ENCODE results near the gene CYBA. TPM values are rescaled to one million over a fixed set of nuclear protein-coding genes. Genes with fewer than 3 reads are reported as not detected.

The CYBA gene
- total and polyA plus RNA-seq, 2 of the 13 experiments (the other 11 are each of a cell fraction or from before 2014, with no cell fraction given), result 196 to 250 TPM

DNA sequence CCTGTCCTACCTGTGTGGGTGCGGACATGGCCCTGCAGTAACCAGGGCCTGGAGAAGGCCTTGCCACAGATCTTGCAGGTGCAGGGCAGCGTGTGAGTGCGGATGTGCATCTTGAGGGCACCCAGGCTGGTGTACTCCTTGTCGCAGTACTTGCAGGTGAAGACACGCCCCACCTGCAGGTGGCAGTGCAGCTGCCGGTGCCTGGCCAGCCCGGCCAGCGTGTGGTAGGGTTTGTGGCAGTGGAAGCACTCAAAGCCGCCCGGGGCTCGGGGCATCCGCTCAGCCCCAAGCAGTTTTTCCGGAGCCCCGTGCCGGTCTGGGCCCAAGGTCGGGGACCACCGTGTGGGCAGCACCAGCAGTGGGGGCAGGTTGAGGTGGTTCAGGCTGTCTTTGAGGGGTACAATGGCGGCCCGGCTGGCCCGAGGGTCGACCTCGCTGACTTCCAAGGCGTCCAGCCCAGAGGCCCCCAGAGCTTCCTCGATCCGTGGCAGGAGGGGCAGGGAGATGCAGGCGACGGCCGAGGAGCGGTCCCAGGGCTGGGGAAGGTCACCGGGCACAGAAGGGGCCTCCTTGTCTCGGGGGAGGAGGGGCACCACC is 30.3 kb upstream of the CYBA start (continued):
- TF ChIP-seq TRIM22 (IDR thresholded peaks at IDR 0.05), result no peak
- TF ChIP-seq ZNF512B (CRISPR knock-in tag; IDR thresholded peaks at IDR 0.05; ENCODE audit: borderline replicate concordance), result no peak; the same call in 1 of the 2 replicates
- TF ChIP-seq, protein P1, sequence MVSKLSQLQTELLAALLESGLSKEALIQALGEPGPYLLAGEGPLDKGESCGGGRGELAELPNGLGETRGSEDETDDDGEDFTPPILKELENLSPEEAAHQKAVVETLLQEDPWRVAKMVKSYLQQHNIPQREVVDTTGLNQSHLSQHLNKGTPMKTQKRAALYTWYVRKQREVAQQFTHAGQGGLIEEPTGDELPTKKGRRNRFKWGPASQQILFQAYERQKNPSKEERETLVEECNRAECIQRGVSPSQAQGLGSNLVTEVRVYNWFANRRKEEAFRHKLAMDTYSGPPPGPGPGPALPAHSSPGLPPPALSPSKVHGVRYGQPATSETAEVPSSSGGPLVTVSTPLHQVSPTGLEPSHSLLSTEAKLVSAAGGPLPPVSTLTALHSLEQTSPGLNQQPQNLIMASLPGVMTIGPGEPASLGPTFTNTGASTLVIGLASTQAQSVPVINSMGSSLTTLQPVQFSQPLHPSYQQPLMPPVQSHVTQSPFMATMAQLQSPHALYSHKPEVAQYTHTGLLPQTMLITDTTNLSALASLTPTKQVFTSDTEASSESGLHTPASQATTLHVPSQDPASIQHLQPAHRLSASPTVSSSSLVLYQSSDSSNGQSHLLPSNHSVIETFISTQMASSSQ (IDR thresholded peaks at IDR 0.05; ENCODE audit: low read depth), result no peak
- TF ChIP-seq, protein P1 (CRISPR knock-in tag; IDR thresholded peaks at IDR 0.05; ENCODE audit: borderline replicate concordance), result no peak
- TF ChIP-seq CENPT (CRISPR knock-in tag; IDR thresholded peaks at IDR 0.05; ENCODE audit: low read depth), result no peak
- TF ChIP-seq ZNF772 (CRISPR knock-in tag; IDR thresholded peaks at IDR 0.05), result no peak
- TF ChIP-seq, protein P2, sequence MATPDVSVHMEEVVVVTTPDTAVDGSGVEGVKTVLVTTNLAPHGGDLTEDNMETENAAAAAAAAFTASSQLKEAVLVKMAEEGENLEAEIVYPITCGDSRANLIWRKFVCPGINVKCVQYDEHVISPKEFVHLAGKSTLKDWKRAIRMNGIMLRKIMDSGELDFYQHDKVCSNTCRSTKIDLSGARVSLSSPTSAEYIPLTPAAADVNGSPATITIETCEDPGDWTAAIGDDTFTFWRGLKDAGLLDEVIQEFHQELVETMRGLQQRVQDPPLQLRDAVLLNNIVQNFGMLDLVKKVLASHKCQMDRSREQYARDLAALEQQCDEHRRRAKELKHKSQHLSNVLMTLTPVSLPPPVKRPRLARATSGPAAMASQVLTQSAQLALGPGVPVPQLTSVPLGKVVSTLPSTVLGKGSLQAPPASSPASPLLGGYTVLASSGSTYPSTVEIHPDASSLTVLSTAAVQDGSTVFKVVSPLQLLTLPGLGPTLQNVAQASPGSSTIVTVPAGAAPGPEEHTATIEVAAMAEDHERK (CRISPR knock-in tag; IDR thresholded peaks at IDR 0.05; ENCODE audit: low read depth), result no peak
- no peak for TF ChIP-seq MEIS1 (CRISPR knock-in tag; IDR thresholded peaks at IDR 0.05; ENCODE audit: borderline replicate concordance)
- TF ChIP-seq ARHGAP35 (CRISPR knock-in tag; IDR thresholded peaks at IDR 0.05; ENCODE audit: borderline replicate concordance), result no peak
- no peak for TF ChIP-seq POLR2G (IDR thresholded peaks at IDR 0.05; ENCODE audit: low read depth, low read length)
- TF ChIP-seq ZNF788 (CRISPR knock-in tag; IDR thresholded peaks at IDR 0.05; ENCODE audit: borderline replicate concordance), result no peak
- TF ChIP-seq SKI (IDR thresholded peaks at IDR 0.05; ENCODE audit: partially characterized antibody), result no peak
- no peak for TF ChIP-seq ZNF224 (CRISPR knock-in tag; IDR thresholded peaks at IDR 0.05)
- no peak for TF ChIP-seq MBNL3 (CRISPR knock-in tag; conservative IDR thresholded peaks at IDR 0.05)
- TF ChIP-seq MXD4 (CRISPR knock-in tag; IDR thresholded peaks at IDR 0.05), result no peak; the same call in 1 of the 2 replicates
- no peak for TF ChIP-seq HDAC2 (CRISPR knock-in tag; IDR thresholded peaks at IDR 0.05)
- TF ChIP-seq ZNF746 (CRISPR knock-in tag; IDR thresholded peaks at IDR 0.05), result no peak
- peak; percentile 91 for TF ChIP-seq AGO1 (IDR thresholded peaks at IDR 0.05; ENCODE audit: low read depth, low read length, poor library complexity, severe bottlenecking)
- TF ChIP-seq NCOA2 (CRISPR knock-in tag; IDR thresholded peaks at IDR 0.05), result no peak
- 0 out of 2 replicates have a peak, but pooled peaks have one; percentile 60 for TF ChIP-seq KLF13 (CRISPR knock-in tag; IDR thresholded peaks at IDR 0.05)
- no peak for TF ChIP-seq RBFOX2 (IDR thresholded peaks at IDR 0.05; ENCODE audit: low read depth, low read length)
